ENCODE measurements around the gene OR5D14. TPM values are rescaled to one million over a fixed set of nuclear protein-coding genes. Genes with fewer than 3 reads are reported as not detected.

The OR5D14 gene
- total RNA-seq, result not detected
- polyA plus RNA-seq, result not detected
- long read RNA-seq, donor 1, result 0 reads
- long read RNA-seq, donor 2, result 0 reads
- long read RNA-seq, donor 3, result 0 reads
- long read RNA-seq, donor 4, result 0 reads
- long read RNA-seq, donor 5, result 0 reads
- long read RNA-seq, donor 6, result 0 reads
- long read RNA-seq, donor 7, result 0 reads
- long read RNA-seq, donor 8, result 0 reads
- long read RNA-seq, donor 9, result 0 reads
- long read RNA-seq, donor 10, result 0 reads

DNA sequence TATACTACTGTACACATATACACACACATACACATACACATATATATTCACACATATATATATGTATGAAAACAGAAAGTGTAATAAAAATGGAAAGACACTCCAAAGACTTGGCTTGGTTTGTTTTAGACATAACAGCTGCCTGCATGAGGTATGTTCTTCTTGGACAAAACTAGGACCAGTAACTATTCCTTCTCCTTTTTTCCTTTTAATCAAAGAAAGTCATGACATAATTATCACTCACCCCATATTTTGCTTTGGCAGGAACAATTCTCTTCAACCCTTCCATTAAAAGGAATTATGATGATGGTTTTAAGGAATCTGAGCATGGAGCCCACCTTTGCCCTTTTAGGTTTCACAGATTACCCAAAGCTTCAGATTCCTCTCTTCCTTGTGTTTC, at the start of gene OR5D14:
TSS of gene OR5D14 (plus strand) at position 301 of the 400 bp plus-strand sequence. CDS start at position 301, 0 bp downstream.
- no peaks in the 10 kb centered on the region for H3K4me1 ChIP-seq
- peaks cover 0 to 5% (median 0%) of the 10 kb centered on the region in 4 donors for H3K9me3 ChIP-seq
- intact Hi-C loops (cut with DNase I; ENCODE audit: low total_unique reads), result no loop called here
- TF ChIP-seq EP300 (IDR thresholded peaks at IDR 0.05), result no peak
- TF ChIP-seq POLR2A (IDR thresholded peaks at IDR 0.05), result no peak
- TF ChIP-seq, protein P1, sequence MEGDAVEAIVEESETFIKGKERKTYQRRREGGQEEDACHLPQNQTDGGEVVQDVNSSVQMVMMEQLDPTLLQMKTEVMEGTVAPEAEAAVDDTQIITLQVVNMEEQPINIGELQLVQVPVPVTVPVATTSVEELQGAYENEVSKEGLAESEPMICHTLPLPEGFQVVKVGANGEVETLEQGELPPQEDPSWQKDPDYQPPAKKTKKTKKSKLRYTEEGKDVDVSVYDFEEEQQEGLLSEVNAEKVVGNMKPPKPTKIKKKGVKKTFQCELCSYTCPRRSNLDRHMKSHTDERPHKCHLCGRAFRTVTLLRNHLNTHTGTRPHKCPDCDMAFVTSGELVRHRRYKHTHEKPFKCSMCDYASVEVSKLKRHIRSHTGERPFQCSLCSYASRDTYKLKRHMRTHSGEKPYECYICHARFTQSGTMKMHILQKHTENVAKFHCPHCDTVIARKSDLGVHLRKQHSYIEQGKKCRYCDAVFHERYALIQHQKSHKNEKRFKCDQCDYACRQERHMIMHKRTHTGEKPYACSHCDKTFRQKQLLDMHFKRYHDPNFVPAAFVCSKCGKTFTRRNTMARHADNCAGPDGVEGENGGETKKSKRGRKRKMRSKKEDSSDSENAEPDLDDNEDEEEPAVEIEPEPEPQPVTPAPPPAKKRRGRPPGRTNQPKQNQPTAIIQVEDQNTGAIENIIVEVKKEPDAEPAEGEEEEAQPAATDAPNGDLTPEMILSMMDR (IDR thresholded peaks at IDR 0.05), result no peak
- TF ChIP-seq POLR2AphosphoS5 (IDR thresholded peaks at IDR 0.05), result no peak
- H3K27me3 ChIP-seq, result no peaks in the 10 kb centered on the region
- H3K36me3 ChIP-seq, result no peaks in the 10 kb centered on the region
- no peak within 1 kb of the TSS for H3K27ac ChIP-seq
- H3K4me3 ChIP-seq, result no peak within 1 kb of the TSS
- DNase-seq, result no peak

DNA sequence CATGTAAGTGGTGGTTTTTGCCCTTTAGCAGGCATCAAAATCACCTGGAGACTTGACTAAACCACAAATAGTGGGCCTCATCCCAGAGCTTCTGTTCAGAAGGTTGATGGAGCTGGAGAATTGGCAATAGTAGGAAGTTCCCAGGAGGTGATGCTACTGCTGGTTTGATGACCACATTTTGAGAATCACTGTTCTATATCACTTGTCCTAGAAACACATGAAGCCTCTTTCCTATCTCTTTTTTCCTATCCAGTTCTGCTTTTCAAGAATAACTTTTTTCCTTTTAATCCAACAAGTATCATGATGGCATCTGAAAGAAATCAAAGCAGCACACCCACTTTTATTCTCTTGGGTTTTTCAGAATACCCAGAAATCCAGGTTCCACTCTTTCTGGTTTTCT, 22.2 kb upstream of the OR5D14 start, which contains the start of gene OR5D13:
TSS of gene OR5D13 (plus strand) at position 301 of the 400 bp plus-strand sequence. CDS start at position 301, 0 bp downstream.
- no peak within 1 kb of the TSS for H3K27ac ChIP-seq
- no peak for DNase-seq
- no peak within 1 kb of the TSS for H3K4me3 ChIP-seq
- H3K4me1 ChIP-seq, result no peaks in the 10 kb centered on the region
- no peaks in the 10 kb centered on the region for H3K27me3 ChIP-seq
- H3K9me3 ChIP-seq, result peaks cover 0 to 12% (median 0%) of the 10 kb centered on the region in 4 donors
- H3K36me3 ChIP-seq, result no peaks in the 10 kb centered on the region
- no peak for TF ChIP-seq POLR2AphosphoS5 (IDR thresholded peaks at IDR 0.05)
- TF ChIP-seq POLR2A (IDR thresholded peaks at IDR 0.05), result no peak
- TF ChIP-seq EP300 (IDR thresholded peaks at IDR 0.05), result no peak
- TF ChIP-seq, protein P1 (IDR thresholded peaks at IDR 0.05), result no peak
- intact Hi-C loops (cut with DNase I; ENCODE audit: low total_unique reads), result no loop called here

DNA sequence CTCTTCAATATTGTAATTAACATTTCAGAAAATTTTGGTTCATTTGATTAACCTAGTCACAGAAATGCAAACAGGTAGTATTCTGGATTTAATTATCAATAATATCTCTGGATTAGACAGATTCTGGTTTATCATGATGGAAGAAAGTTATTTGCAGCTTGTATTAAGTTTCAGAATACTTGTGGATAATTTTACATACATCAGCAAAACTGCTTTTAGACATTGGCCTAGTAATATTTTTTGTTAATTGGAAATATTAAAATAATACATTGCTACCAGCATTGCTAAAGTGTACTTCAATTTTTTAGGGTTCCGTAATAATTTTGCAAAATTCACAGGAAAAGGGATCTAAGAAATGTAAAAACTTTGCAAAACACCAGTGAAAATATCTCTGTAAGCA, 3.8 kb upstream of the OR5D14 start:
- WGBS, 5 donors, result 85 to 89% (median 87%) methylated on average over 1 of the region's 1 CpG

DNA sequence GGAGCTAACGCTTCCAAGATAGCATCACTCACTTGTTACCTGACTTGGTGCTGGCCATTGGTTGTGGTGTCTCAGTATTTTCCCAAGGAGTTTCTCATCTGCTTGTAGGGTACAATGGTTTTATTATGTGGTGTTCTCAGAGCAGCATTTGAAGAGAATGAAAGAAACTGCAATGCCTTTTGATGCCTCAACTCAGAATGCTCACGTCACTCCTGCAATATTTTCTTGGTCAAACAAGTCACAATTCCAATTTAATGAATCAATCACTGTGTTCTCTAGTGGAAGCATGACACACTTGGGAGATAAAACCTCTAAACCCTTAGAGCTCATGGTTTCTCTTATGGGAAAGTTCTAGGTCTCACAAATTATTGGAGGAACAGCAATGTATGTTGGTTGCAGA, 2.0 kb upstream of the OR5D14 start:
- Histone ChIP-seq H3K27ac (no peak overlapping the region), H3K27me3 (no peaks in the 10 kb centered on the region), H3K9me3 (no peaks in the 10 kb centered on the region), H3K4me1 (no peaks in the 10 kb centered on the region), H3K36me3 (no peaks in the 10 kb centered on the region), H3K4me3 (no peak overlapping the region)
- DNase-seq, result no peak
- 39 to 72% (median 52%) methylated on average over 2 of the region's 2 CpGs for WGBS, 5 donors
- TF ChIP-seq, protein P1 (IDR thresholded peaks at IDR 0.05), result no peak
- no peak for TF ChIP-seq POLR2A (IDR thresholded peaks at IDR 0.05)
- intact Hi-C loops (cut with DNase I; ENCODE audit: low total_unique reads), result no loop called here

More for the DNA sequence above, 3.8 kb upstream of the OR5D14 start:
- no peaks in the 10 kb centered on the region for H3K36me3 ChIP-seq
- H3K27me3 ChIP-seq, result no peaks in the 10 kb centered on the region
- DNase-seq, result no peak
- H3K4me1 ChIP-seq, result no peaks in the 10 kb centered on the region
- no peaks in the 10 kb centered on the region for H3K9me3 ChIP-seq
- no peak overlapping the region for H3K4me3 ChIP-seq
- intact Hi-C loops (cut with DNase I; ENCODE audit: low total_unique reads), result no loop called here
- TF ChIP-seq EP300 (IDR thresholded peaks at IDR 0.05) (no peak), POLR2A (IDR thresholded peaks at IDR 0.05) (no peak), POLR2AphosphoS5 (IDR thresholded peaks at IDR 0.05) (no peak)
- TF ChIP-seq, protein P1 (IDR thresholded peaks at IDR 0.05), result no peak
- no peak overlapping the region for H3K27ac ChIP-seq
